SK-N-SH treated with all-trans-retinoic acid at 6 μM for 48 hours (cell line): Measurements from ENCODE around the gene RAD51B.

Source experiments
- ATAC-seq: fragments of 200-7000 bp; cut with Tn5 transposase; 3 replicates; pipeline ENCODE4 v1.9.1; 2020; ENCODE audit warnings: mild to moderate bottlenecking, moderate library complexity
- ARNTL ChIP-seq: fragments of 450-650 bp; formaldehyde crosslinking; IDR thresholded peaks from 2 replicates; pipeline ENCODE4 v1.5.0; 2020; ENCODE audit warnings: low read depth, mild to moderate bottlenecking, moderate library complexity, borderline replicate concordance
- BACH2 ChIP-seq: fragments of 250-450 bp; sonication (Bioruptor Pico); IDR thresholded peaks from 2 replicates; pipeline ENCODE4 v1.9.0; 2021; ENCODE audit warnings: mild to moderate bottlenecking, borderline replicate concordance
- CREB5 ChIP-seq: fragments of 250-450 bp; sonication (Bioruptor Pico); IDR thresholded peaks from 2 replicates; pipeline ENCODE4 v1.5.1; 2020; ENCODE audit warnings: low read depth, mild to moderate bottlenecking, moderate library complexity
- CSRNP3 ChIP-seq: fragments of 250-450 bp; sonication (Bioruptor Pico); IDR thresholded peaks from 2 replicates; pipeline ENCODE4 v1.5.1; 2021; ENCODE audit warnings: mild to moderate bottlenecking, moderate library complexity
- ESRRG ChIP-seq: fragments of 250-450 bp; sonication (Bioruptor Pico); IDR thresholded peaks from 2 replicates; pipeline ENCODE4 v1.6.1; 2021; ENCODE audit warnings: mild to moderate bottlenecking
- GLIS3 ChIP-seq: fragments of 250-450 bp; sonication (Bioruptor Pico); IDR thresholded peaks from 2 replicates; pipeline ENCODE4 v1.5.0; 2020; ENCODE audit warnings: mild to moderate bottlenecking, moderate library complexity
- ISL1 ChIP-seq: fragments of 250-450 bp; sonication (Bioruptor Pico); IDR thresholded peaks from 2 replicates; pipeline ENCODE4 v2.1.2; 2022; ENCODE audit warnings: mild to moderate bottlenecking, moderate library complexity
- PATZ1 ChIP-seq: fragments of 250-450 bp; sonication (Bioruptor Pico); IDR thresholded peaks from 2 replicates; pipeline ENCODE4 v1.8.0; 2020; ENCODE audit warnings: mild to moderate bottlenecking, moderate library complexity, borderline replicate concordance
- POU6F1 ChIP-seq: fragments of 250-450 bp; sonication (Bioruptor Pico); IDR thresholded peaks from 2 replicates; pipeline ENCODE4 v1.8.0; 2021; ENCODE audit warnings: low read depth, mild to moderate bottlenecking, moderate library complexity, borderline replicate concordance
- PPARA ChIP-seq: fragments of 250-450 bp; sonication (Bioruptor Pico); IDR thresholded peaks from 2 replicates; pipeline ENCODE4 v1.5.0; 2020; ENCODE audit warnings: mild to moderate bottlenecking, borderline replicate concordance
- TOX ChIP-seq: fragments of 250-450 bp; sonication (Bioruptor Pico); IDR thresholded peaks from 2 replicates; pipeline ENCODE4 v1.8.0; 2021; ENCODE audit warnings: mild to moderate bottlenecking, moderate library complexity, borderline replicate concordance
- TSHZ2 ChIP-seq: fragments of 250-450 bp; sonication (Bioruptor Pico); IDR thresholded peaks from 2 replicates; pipeline ENCODE4 v1.5.0; 2020; ENCODE audit warnings: mild to moderate bottlenecking, moderate library complexity
- ZC3H10 ChIP-seq: fragments of 250-450 bp; sonication (Bioruptor Pico); IDR thresholded peaks from 2 replicates; pipeline ENCODE4 v1.5.1; 2021; ENCODE audit warnings: mild to moderate bottlenecking, moderate library complexity
- ZFP3 ChIP-seq: fragments of 250-450 bp; sonication (Bioruptor Pico); IDR thresholded peaks from 2 replicates; pipeline ENCODE4 v1.5.0; 2020; ENCODE audit warnings: mild to moderate bottlenecking, moderate library complexity
- ZNF565 ChIP-seq: fragments of 450-650 bp; formaldehyde crosslinking; conservative IDR thresholded peaks from 2 replicates; pipeline ENCODE4 v1.5.0; 2020; ENCODE audit warnings: low read depth, mild to moderate bottlenecking, moderate library complexity
- ZNF70 ChIP-seq: fragments of 450-650 bp; formaldehyde crosslinking; IDR thresholded peaks from 2 replicates; pipeline ENCODE4 v1.5.0; 2020; ENCODE audit warnings: mild to moderate bottlenecking, moderate library complexity
- ZNF8 ChIP-seq: fragments of 450-650 bp; formaldehyde crosslinking; IDR thresholded peaks from 2 replicates; pipeline ENCODE4 v1.5.0; 2020; ENCODE audit warnings: mild to moderate bottlenecking, moderate library complexity

Gene RAD51B

GRCh38 chr14:68547305-68548193 is 728.0 kb downstream of the RAD51B start:
- peak; percentile 43 for ATAC-seq
- TF ChIP-seq ARNTL (CRISPR knock-in tag) = no peak
- TF ChIP-seq CREB5 (CRISPR knock-in tag) = no peak
- TF ChIP-seq ESRRG (CRISPR knock-in tag) = no peak
- no peak for TF ChIP-seq POU6F1
- TF ChIP-seq ZC3H10 (CRISPR knock-in tag) = peak; percentile 40; the same call in 1 of the 2 replicates
- TF ChIP-seq ZFP3 (CRISPR knock-in tag) = no peak
- no peak for TF ChIP-seq BACH2 (CRISPR knock-in tag)
- no peak for TF ChIP-seq PPARA (CRISPR knock-in tag)
- no peak for TF ChIP-seq ZNF8 (CRISPR knock-in tag)
- TF ChIP-seq, all 23 proteins: peak for 1

- ATAC-seq = peak; percentile 90
- TF ChIP-seq TOX (CRISPR knock-in tag) (peak; percentile 47; the same call in 1 of the 2 replicates), ZNF565 (CRISPR knock-in tag) (no peak), ARNTL (CRISPR knock-in tag) (no peak), POU6F1 (no peak), ZC3H10 (CRISPR knock-in tag) (peak; percentile 33; the same call in 1 of the 2 replicates)
Measured at GRCh38 chr14:68548194-68549076, 728.9 kb downstream of the RAD51B start.

- no peak for ATAC-seq
- TF ChIP-seq POU6F1 = no peak
- TF ChIP-seq PATZ1 (CRISPR knock-in tag) = no peak
- TF ChIP-seq PPARA (CRISPR knock-in tag) = no peak
- no peak for TF ChIP-seq TOX (CRISPR knock-in tag)
- TF ChIP-seq ESRRG (CRISPR knock-in tag) = no peak
- TF ChIP-seq ZNF8 (CRISPR knock-in tag) = no peak
- no peak for TF ChIP-seq TSHZ2 (CRISPR knock-in tag)
- no peak for TF ChIP-seq ZNF70 (CRISPR knock-in tag)
- TF ChIP-seq GLIS3 = no peak
- no peak for TF ChIP-seq ISL1 (CRISPR knock-in tag)
- no peak for TF ChIP-seq CSRNP3
Measured at GRCh38 chr14:68550338-68550715, 730.7 kb downstream of the RAD51B start.
